Panc1 (cell line): ENCODE measurements around the gene PRRX2.

Experiments used
- POLR2AphosphoS5 ChIP-seq: IDR thresholded peaks from 2 replicates; pipeline ENCODE4 v1.6.1; 2012; ENCODE audit warnings: mild to moderate bottlenecking, low read depth, low read length, moderate library complexity
- SIN3A ChIP-seq: IDR thresholded peaks from 2 replicates; pipeline ENCODE4 v1.6.1; 2012; ENCODE audit warnings: low read depth, mild to moderate bottlenecking, low read length, moderate library complexity, borderline replicate concordance; ENCODE audit not compliant: insufficient read depth
- TF ChIP-seq, protein P1 (sequence below): fragments of 450-650 bp; IDR thresholded peaks from 2 replicates; pipeline ENCODE4 v1.5.1; 2017; ENCODE audit warnings: mild to moderate bottlenecking
- TF ChIP-seq, protein P2 (sequence below), 2 experiments: IDR thresholded peaks; 2 replicates each; pipeline ENCODE4 v1.6.1; 2011 to 2012; ENCODE audit warnings: low read depth in 2 of 2, control low read depth in 1 of 2, low read length in 1 of 2, mild to moderate bottlenecking in 1 of 2, moderate library complexity in 1 of 2; ENCODE audit not compliant: insufficient read depth in 1 of 2

DNA sequence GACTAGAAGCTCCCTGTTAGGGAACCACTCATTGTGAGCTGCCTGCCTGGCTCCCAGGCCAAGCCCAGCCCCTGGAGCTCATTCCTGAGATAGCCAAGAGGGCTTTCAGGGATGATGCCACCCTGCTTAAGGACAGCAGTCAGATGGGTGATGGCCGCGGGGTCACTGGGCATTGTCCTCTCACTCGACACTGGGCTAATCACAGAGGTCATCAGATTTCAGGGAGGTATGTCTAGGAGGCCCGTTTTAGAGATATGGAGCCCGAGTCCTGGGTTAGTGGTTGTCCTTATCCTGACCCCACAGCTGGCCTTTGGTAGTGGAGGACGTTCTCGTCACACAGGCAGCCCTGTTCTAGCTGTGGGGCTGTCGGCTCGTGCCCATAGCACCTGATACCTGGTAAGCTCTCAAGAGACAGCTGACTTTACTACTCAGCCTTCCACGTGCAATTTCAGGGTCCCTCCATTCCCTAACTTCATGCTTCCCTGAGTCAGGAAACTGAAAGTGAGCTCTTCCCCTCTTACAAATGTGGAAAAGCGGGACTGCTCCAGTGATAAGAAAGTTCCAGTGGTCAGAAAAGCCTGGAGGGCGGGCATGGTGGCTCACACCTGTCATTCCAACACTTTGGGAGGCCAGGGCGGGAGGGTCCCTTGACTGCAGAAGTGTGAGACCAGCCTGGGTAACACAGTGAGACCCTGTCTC lies 94.5 kb downstream of the PRRX2 start:
- TF ChIP-seq POLR2AphosphoS5 (no peak), SIN3A (no peak)
- TF ChIP-seq, protein P1, sequence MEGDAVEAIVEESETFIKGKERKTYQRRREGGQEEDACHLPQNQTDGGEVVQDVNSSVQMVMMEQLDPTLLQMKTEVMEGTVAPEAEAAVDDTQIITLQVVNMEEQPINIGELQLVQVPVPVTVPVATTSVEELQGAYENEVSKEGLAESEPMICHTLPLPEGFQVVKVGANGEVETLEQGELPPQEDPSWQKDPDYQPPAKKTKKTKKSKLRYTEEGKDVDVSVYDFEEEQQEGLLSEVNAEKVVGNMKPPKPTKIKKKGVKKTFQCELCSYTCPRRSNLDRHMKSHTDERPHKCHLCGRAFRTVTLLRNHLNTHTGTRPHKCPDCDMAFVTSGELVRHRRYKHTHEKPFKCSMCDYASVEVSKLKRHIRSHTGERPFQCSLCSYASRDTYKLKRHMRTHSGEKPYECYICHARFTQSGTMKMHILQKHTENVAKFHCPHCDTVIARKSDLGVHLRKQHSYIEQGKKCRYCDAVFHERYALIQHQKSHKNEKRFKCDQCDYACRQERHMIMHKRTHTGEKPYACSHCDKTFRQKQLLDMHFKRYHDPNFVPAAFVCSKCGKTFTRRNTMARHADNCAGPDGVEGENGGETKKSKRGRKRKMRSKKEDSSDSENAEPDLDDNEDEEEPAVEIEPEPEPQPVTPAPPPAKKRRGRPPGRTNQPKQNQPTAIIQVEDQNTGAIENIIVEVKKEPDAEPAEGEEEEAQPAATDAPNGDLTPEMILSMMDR = no peak
- TF ChIP-seq, protein P2, sequence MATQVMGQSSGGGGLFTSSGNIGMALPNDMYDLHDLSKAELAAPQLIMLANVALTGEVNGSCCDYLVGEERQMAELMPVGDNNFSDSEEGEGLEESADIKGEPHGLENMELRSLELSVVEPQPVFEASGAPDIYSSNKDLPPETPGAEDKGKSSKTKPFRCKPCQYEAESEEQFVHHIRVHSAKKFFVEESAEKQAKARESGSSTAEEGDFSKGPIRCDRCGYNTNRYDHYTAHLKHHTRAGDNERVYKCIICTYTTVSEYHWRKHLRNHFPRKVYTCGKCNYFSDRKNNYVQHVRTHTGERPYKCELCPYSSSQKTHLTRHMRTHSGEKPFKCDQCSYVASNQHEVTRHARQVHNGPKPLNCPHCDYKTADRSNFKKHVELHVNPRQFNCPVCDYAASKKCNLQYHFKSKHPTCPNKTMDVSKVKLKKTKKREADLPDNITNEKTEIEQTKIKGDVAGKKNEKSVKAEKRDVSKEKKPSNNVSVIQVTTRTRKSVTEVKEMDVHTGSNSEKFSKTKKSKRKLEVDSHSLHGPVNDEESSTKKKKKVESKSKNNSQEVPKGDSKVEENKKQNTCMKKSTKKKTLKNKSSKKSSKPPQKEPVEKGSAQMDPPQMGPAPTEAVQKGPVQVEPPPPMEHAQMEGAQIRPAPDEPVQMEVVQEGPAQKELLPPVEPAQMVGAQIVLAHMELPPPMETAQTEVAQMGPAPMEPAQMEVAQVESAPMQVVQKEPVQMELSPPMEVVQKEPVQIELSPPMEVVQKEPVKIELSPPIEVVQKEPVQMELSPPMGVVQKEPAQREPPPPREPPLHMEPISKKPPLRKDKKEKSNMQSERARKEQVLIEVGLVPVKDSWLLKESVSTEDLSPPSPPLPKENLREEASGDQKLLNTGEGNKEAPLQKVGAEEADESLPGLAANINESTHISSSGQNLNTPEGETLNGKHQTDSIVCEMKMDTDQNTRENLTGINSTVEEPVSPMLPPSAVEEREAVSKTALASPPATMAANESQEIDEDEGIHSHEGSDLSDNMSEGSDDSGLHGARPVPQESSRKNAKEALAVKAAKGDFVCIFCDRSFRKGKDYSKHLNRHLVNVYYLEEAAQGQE (IDR thresholded peaks at IDR 0.05; ENCODE audit: insufficient read depth in 1 of 2, low read depth in 2 of 2, low read length in 1 of 2) = no peak
